DMS153 (cell line): ENCODE data around the gene MAOA.

ENCODE experiments used
- DNase-seq: peaks from one replicate; lab custom pipeline; 2025; lab: John Stamatoyannopoulos, UW

Gene MAOA

GRCh38 chrX:43758044-43758443 lies 101.9 kb downstream of the MAOA start:
- DNase-seq, result no peak

DNA sequence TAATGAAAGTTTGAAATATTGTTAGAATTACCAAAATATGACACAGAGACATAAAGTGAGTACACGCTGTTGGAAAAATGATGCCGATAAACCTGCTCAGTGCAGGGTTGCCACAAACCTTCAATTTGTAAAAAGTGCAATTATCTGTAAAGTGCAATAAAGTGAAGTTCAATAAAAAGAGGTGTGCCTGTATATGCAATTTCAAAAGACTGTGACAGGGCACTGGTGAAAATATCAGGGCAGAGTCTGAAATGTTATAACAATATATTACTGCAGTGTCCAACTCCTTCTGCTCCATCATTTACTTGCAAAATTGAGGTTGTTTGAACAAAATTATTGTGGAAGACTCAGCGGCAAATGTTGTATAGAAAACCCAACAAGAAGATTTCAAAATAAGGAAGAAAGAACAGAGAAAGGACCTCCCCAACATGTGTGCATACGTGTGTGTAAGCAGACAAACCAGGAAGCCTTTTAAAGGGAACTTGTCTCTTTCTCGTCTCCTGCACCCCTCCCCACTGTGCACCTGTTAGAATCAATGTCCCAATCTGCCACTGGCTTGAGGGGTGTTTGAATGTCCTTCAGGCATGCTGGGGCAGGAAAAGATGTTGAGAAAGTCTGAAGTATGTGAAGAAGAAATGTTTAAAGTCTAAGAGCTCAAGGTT lies 130.0 kb downstream of the MAOA start:
- DNase-seq, result no peak
